ENCODE measurements around the gene FTO.

Gene FTO

DNA sequence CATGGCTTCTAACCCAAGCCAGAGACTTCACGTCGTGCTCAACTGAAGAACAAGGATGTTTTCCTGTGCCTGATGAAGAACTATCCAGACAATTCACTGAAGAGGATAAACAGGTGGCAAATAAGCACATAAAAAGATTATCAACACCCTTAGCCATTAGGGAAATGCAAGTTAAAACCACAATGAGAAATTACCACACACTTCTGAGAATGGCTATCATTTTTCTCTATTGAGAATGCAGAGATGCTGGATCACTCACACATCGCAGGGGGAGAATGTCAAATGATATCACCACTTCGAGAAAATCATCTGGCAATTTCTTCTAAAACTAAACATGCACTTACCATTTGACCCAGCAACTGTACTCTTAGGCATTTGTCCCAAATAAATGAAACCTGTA, 419.8 kb downstream of the FTO start:
- no peak overlapping the region for H3K27ac ChIP-seq (ENCODE audit: low read depth, low read length)
- no peaks in the 10 kb centered on the region for H3K36me3 ChIP-seq (ENCODE audit: low read length)
- no peak overlapping the region for H3K9ac ChIP-seq (ENCODE audit: low read length)
- H3K9me2 ChIP-seq (replicated peaks; ENCODE audit: insufficient read depth, low read length), result no peaks in the 10 kb centered on the region
- H3K27me3 ChIP-seq (ENCODE audit: low read length), result no peaks in the 10 kb centered on the region
- H3F3A ChIP-seq (ENCODE audit: insufficient read depth), result no peaks in the 10 kb centered on the region
- TF ChIP-seq, protein P1, sequence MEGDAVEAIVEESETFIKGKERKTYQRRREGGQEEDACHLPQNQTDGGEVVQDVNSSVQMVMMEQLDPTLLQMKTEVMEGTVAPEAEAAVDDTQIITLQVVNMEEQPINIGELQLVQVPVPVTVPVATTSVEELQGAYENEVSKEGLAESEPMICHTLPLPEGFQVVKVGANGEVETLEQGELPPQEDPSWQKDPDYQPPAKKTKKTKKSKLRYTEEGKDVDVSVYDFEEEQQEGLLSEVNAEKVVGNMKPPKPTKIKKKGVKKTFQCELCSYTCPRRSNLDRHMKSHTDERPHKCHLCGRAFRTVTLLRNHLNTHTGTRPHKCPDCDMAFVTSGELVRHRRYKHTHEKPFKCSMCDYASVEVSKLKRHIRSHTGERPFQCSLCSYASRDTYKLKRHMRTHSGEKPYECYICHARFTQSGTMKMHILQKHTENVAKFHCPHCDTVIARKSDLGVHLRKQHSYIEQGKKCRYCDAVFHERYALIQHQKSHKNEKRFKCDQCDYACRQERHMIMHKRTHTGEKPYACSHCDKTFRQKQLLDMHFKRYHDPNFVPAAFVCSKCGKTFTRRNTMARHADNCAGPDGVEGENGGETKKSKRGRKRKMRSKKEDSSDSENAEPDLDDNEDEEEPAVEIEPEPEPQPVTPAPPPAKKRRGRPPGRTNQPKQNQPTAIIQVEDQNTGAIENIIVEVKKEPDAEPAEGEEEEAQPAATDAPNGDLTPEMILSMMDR (IDR thresholded peaks at IDR 0.05; ENCODE audit: insufficient read depth, low read length, poor library complexity, severe bottlenecking), result no peak
- TF ChIP-seq EZH2phosphoT487 (conservative IDR thresholded peaks at IDR 0.05; ENCODE audit: low read length), result no peak
- no peaks in the 10 kb centered on the region for H3K9me3 ChIP-seq (ENCODE audit: insufficient read depth, low read length)
- no peaks in the 10 kb centered on the region for H3K79me2 ChIP-seq (ENCODE audit: insufficient read depth, low read length)
- no peak overlapping the region for H2AFZ ChIP-seq (ENCODE audit: low read depth, low read length, severe bottlenecking)
- H3K4me3 ChIP-seq (ENCODE audit: insufficient read depth, low read length, poor library complexity, severe bottlenecking), result no peak overlapping the region
- H4K20me1 ChIP-seq (ENCODE audit: low read depth, low read length), result no peaks in the 10 kb centered on the region
- no peak overlapping the region for H3K4me2 ChIP-seq (ENCODE audit: low read depth, low read length, poor library complexity, severe bottlenecking)

DNA sequence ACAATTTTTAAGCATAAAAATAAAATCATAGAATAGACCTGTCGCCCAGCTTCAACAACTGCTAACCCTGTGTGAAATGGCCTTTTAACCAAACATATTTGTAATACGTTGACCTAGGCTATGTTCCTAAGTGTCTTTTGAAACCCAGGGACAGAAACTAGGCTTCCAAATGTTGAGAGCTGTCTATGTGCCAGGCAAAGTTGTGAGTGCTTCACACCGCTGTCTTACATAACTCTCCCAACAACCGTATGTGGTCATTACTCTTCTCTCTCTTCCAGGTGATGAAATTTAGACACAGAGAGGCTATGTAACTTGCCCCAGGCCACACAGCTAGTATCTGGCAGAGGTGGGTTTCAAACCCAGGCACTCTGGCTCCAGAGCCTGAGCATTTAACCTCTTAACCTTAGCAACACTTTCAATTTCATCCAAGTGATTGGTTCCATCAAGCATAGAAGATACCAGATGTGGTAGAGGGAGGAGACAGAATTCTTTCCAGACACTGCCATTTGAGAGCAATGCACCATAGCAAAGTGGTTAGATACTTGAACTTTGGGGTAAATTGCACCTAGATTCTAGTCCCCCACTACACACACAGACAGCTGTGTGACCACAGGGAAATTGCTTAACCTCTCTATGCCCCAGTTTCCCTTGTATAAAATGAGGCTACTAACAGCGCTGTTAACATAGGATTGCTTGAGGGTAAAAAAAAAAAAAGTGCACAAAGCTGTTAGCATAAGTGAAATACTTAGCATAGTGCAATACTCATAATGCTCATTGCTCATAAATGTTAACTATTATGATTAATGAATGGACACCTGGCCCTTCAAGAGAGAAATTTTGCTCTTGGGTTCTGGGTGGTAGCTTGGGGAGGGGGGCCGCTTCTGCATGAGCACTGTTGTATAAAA, 422.0 kb downstream of the FTO start:
- Histone ChIP-seq H3K79me2 (ENCODE audit: insufficient read depth, low read length) (no peaks in the 10 kb centered on the region), H4K20me1 (ENCODE audit: low read depth, low read length) (no peaks in the 10 kb centered on the region), H2AFZ (ENCODE audit: low read depth, low read length, severe bottlenecking) (no peak overlapping the region), H3K36me3 (ENCODE audit: low read length) (no peaks in the 10 kb centered on the region), H3K27ac (ENCODE audit: low read depth, low read length) (no peak overlapping the region), H3K9me3 (ENCODE audit: insufficient read depth, low read length) (no peaks in the 10 kb centered on the region), H3K9me2 (replicated peaks; ENCODE audit: insufficient read depth, low read length) (no peaks in the 10 kb centered on the region), H3K4me3 (ENCODE audit: insufficient read depth, low read length, poor library complexity, severe bottlenecking) (no peak overlapping the region), H3F3A (ENCODE audit: insufficient read depth) (no peaks in the 10 kb centered on the region), H3K27me3 (ENCODE audit: low read length) (no peaks in the 10 kb centered on the region), H3K4me2 (ENCODE audit: low read depth, low read length, poor library complexity, severe bottlenecking) (no peak overlapping the region), H3K9ac (ENCODE audit: low read length) (no peak overlapping the region)
- no peak for TF ChIP-seq EZH2phosphoT487 (conservative IDR thresholded peaks at IDR 0.05; ENCODE audit: low read length)
- TF ChIP-seq, protein P1 (IDR thresholded peaks at IDR 0.05; ENCODE audit: insufficient read depth, low read length, poor library complexity, severe bottlenecking), result no peak

DNA sequence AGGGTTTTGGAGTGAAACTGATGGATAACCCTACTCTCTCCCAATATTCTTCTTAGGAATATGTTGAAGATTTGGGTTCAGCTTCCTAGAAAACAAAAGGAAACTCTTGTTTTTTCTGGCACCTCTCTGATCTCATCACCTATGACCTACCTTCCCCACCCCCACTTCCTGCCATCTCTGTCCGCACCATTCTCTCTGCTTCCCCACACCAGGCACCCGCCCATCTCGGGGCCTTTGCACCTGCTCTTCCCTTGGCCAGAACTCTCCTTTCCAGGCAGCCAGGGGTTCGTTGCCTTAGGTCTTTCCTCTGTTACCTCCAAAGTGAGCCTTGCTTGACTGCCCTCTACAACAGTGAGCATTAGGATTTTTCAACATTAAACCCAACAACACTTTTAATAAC, 423.0 kb downstream of the FTO start:
- TF ChIP-seq EZH2phosphoT487 (conservative IDR thresholded peaks at IDR 0.05; ENCODE audit: low read length), result no peak
- TF ChIP-seq, protein P1 (IDR thresholded peaks at IDR 0.05; ENCODE audit: insufficient read depth, low read length, poor library complexity, severe bottlenecking), result no peak
- no peaks in the 10 kb centered on the region for H3K36me3 ChIP-seq (ENCODE audit: low read length)
- no peaks in the 10 kb centered on the region for H4K20me1 ChIP-seq (ENCODE audit: low read depth, low read length)
- no peak overlapping the region for H3K4me2 ChIP-seq (ENCODE audit: low read depth, low read length, poor library complexity, severe bottlenecking)
- H3K4me3 ChIP-seq (ENCODE audit: insufficient read depth, low read length, poor library complexity, severe bottlenecking), result no peak overlapping the region
- no peaks in the 10 kb centered on the region for H3F3A ChIP-seq (ENCODE audit: insufficient read depth)
- H3K9me3 ChIP-seq (ENCODE audit: insufficient read depth, low read length), result no peaks in the 10 kb centered on the region
- H3K27me3 ChIP-seq (ENCODE audit: low read length), result no peaks in the 10 kb centered on the region
- H3K9me2 ChIP-seq (replicated peaks; ENCODE audit: insufficient read depth, low read length), result no peaks in the 10 kb centered on the region
- no peak overlapping the region for H2AFZ ChIP-seq (ENCODE audit: low read depth, low read length, severe bottlenecking)
- no peaks in the 10 kb centered on the region for H3K79me2 ChIP-seq (ENCODE audit: insufficient read depth, low read length)
- no peak overlapping the region for H3K27ac ChIP-seq (ENCODE audit: low read depth, low read length)
- H3K9ac ChIP-seq (ENCODE audit: low read length), result no peak overlapping the region
